Upper lobe of right lung (tissue), 1 donor: ENCODE results near the gene FAF2. TPM values are rescaled to one million over a fixed set of nuclear protein-coding genes. Genes with fewer than 3 reads are reported as not detected.

Source experiments
- ATAC-seq: fragments of 200-7000 bp; cut with Tn5 transposase; one replicate; pipeline ENCODE4 v1.9.1; 2020; ENCODE audit warnings: mild to moderate bottlenecking, moderate library complexity
- DNase-seq: peaks from one replicate; pipeline ENCODE4 v3.0.0-alpha.2; 2020
- H3K27ac ChIP-seq: fragments of 200-600 bp; one replicate; pipeline ENCODE4 v1.8.0; 2022
- H3K27me3 ChIP-seq: fragments of 200-600 bp; one replicate; pipeline ENCODE4 v1.8.0; 2022; ENCODE audit warnings: mild to moderate bottlenecking
- H3K36me3 ChIP-seq: fragments of 200-600 bp; one replicate; pipeline ENCODE4 v1.8.0; 2022
- H3K4me1 ChIP-seq: fragments of 200-600 bp; one replicate; pipeline ENCODE4 v1.8.0; 2022
- H3K4me3 ChIP-seq: fragments of 200-600 bp; one replicate; pipeline ENCODE4 v1.8.0; 2022; ENCODE audit warnings: mild to moderate bottlenecking
- H3K9me3 ChIP-seq: fragments of 200-600 bp; one replicate; pipeline ENCODE4 v1.8.0; 2022
- intact Hi-C: fragments of 100-400 bp; cut with DNase I; formaldehyde crosslinking; loops from one replicate; pipeline ENCODE4 v1.11.0; 2022
- total RNA-seq: library from RNA; stranded (reverse); fragmentation: NEBNext Ultra II Directional; extraction: Animal tissue kit (Norgen Biotek cat#: 25700); gene quantifications from one replicate; pipeline ENCODE4 v1.2.1, GENCODE V29; 2021
- TF ChIP-seq, protein P1 (sequence below): fragments of 200-600 bp; IDR thresholded peaks from one replicate; pipeline ENCODE4 v1.8.0; 2022; ENCODE audit warnings: antibody characterized with exemption
- donor health status: DM: no; HTN: yes; CAD: no; lungs with severe emphysema.

The FAF2 gene
- total RNA-seq, 1 donor from 2014 or later, result 35.1 TPM

- H3K27me3 ChIP-seq, result peaks cover 4% of the 10 kb centered on the region
- DNase-seq, result no peak
- H3K36me3 ChIP-seq, result no peaks in the 10 kb centered on the region
- no peak overlapping the region for H3K4me3 ChIP-seq
- no peaks in the 10 kb centered on the region for H3K4me1 ChIP-seq
- TF ChIP-seq, protein P1, sequence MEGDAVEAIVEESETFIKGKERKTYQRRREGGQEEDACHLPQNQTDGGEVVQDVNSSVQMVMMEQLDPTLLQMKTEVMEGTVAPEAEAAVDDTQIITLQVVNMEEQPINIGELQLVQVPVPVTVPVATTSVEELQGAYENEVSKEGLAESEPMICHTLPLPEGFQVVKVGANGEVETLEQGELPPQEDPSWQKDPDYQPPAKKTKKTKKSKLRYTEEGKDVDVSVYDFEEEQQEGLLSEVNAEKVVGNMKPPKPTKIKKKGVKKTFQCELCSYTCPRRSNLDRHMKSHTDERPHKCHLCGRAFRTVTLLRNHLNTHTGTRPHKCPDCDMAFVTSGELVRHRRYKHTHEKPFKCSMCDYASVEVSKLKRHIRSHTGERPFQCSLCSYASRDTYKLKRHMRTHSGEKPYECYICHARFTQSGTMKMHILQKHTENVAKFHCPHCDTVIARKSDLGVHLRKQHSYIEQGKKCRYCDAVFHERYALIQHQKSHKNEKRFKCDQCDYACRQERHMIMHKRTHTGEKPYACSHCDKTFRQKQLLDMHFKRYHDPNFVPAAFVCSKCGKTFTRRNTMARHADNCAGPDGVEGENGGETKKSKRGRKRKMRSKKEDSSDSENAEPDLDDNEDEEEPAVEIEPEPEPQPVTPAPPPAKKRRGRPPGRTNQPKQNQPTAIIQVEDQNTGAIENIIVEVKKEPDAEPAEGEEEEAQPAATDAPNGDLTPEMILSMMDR, result no peak
- H3K9me3 ChIP-seq, result no peaks in the 10 kb centered on the region
- no peak overlapping the region for H3K27ac ChIP-seq
- no peak for ATAC-seq
- intact Hi-C loops, result no loop called here
Measured at GRCh38 chr5:176424181-176424580, 24.0 kb upstream of the FAF2 start.

GRCh38 chr5:176425138-176425537, 23.0 kb upstream of the FAF2 start:
- Histone ChIP-seq H3K4me3 (no peak overlapping the region), H3K9me3 (no peaks in the 10 kb centered on the region), H3K36me3 (no peaks in the 10 kb centered on the region), H3K4me1 (no peaks in the 10 kb centered on the region), H3K27ac (no peak overlapping the region), H3K27me3 (peaks cover 4% of the 10 kb centered on the region)
- ATAC-seq (no peak), DNase-seq (no peak)
- intact Hi-C loops, result no loop called here
- TF ChIP-seq, protein P1, result no peak

GRCh38 chr5:176425791-176426190, 22.4 kb upstream of the FAF2 start:
- ATAC-seq, result no peak
- Histone ChIP-seq H3K36me3 (no peaks in the 10 kb centered on the region), H3K27me3 (peaks cover 4% of the 10 kb centered on the region), H3K9me3 (no peaks in the 10 kb centered on the region), H3K4me3 (no peak overlapping the region), H3K4me1 (no peaks in the 10 kb centered on the region), H3K27ac (no peak overlapping the region)
- DNase-seq, result no peak
- intact Hi-C loops, result no loop called here
- TF ChIP-seq, protein P1, result no peak

GRCh38 chr5:176426876-176427275, 21.3 kb upstream of the FAF2 start:
- intact Hi-C loops, result no loop called here
- Histone ChIP-seq H3K9me3 (no peaks in the 10 kb centered on the region), H3K27ac (no peak overlapping the region), H3K4me1 (no peaks in the 10 kb centered on the region), H3K4me3 (no peak overlapping the region), H3K36me3 (no peaks in the 10 kb centered on the region), H3K27me3 (peaks cover 4% of the 10 kb centered on the region)
- ATAC-seq, result no peak
- DNase-seq, result no peak
- TF ChIP-seq, protein P1, result no peak

DNA sequence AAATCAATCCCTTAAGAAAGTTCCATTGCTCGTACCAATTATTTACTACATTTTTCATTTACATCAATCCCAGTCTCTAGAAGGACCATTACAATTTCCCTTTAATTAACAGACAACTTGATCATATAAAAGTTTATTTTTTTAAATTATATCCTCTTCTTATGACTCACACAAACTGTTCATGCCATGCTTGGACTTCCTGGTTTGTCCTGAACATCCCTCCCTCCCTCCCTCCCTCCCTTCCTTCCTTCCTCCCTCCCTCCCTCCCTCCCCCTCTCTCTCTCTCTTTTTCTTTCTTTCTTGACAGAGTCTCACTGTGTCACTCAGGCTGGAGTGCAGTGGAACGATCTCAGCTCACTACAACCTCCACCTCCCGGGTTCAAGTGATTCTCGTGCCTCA, 20.2 kb upstream of the FAF2 start:
- TF ChIP-seq, protein P1, result no peak

DNA sequence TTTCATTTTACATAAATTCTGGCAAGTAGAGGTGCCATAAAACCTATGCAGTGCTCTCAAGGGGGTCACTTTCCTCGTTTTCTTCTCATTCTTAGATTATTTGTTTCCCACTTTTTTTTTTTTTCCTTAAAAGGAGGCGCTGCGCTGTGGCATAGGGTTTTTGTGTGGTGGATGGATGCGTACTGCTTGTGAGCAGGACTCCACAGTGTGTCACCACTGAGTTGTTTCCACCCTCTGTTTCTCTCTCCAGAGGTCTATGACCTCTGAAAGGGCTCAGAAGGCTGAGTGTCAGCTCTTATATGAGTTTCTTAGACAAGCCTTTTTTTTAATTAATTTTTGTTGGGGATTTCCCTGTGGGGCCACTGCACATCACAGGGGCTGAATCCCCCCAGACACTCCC, 18.2 kb upstream of the FAF2 start:
- ATAC-seq, result no peak
- H3K27ac ChIP-seq, result no peak overlapping the region
- no peak for DNase-seq
- intact Hi-C loops, result no loop called here
- H3K27me3 ChIP-seq, result no peaks in the 10 kb centered on the region
- no peaks in the 10 kb centered on the region for H3K4me1 ChIP-seq
- no peak overlapping the region for H3K4me3 ChIP-seq
- no peaks in the 10 kb centered on the region for H3K9me3 ChIP-seq
- TF ChIP-seq, protein P1, result no peak
- H3K36me3 ChIP-seq, result no peaks in the 10 kb centered on the region

More for the DNA sequence above, 20.2 kb upstream of the FAF2 start:
- Histone ChIP-seq H3K27ac (no peak overlapping the region), H3K36me3 (no peaks in the 10 kb centered on the region), H3K4me3 (no peak overlapping the region), H3K9me3 (no peaks in the 10 kb centered on the region), H3K4me1 (no peaks in the 10 kb centered on the region), H3K27me3 (peaks cover 4% of the 10 kb centered on the region)
- DNase-seq (no peak), ATAC-seq (no peak)
- intact Hi-C loops, result no loop called here
